Spleen (tissue), 11 donors: ENCODE measurements around the gene GABRG3. TPM values are rescaled to one million over a fixed set of nuclear protein-coding genes. Genes with fewer than 3 reads are reported as not detected.

ENCODE experiments used
- DNase-seq: peaks from one replicate; pipeline ENCODE4 v3.0.0-alpha.2; 2020
- H3K27ac ChIP-seq, 8 donors: fragments of 200-600 bp; sonication (generic) in 7 of 8; 1 replicate in 4 of 8; 2 replicates in 4 of 8; pipeline versions ENCODE4 v1.5.0 to v1.8.0; 2016 to 2021; ENCODE audit warnings: inconsistent platforms in 4 of 8, mild to moderate bottlenecking in 4 of 8, moderate library complexity in 1 of 8
- H3K27me3 ChIP-seq, 7 donors: fragments of 200-600 bp; sonication (generic) in 6 of 7; replicated peaks in 1 of 7; 1 replicate in 4 of 7; 2 replicates in 3 of 7; pipeline versions ENCODE4 v1.5.0 to v1.8.0; 2016 to 2021; ENCODE audit warnings: inconsistent platforms in 3 of 7, mild to moderate bottlenecking in 1 of 7
- H3K36me3 ChIP-seq, 6 donors: fragments of 200-600 bp; sonication (generic) in 5 of 6; 1 replicate in 4 of 6; 2 replicates in 2 of 6; pipeline versions ENCODE4 v1.5.0 to v1.8.0; 2016 to 2021; ENCODE audit warnings: inconsistent platforms in 2 of 6
- H3K4me1 ChIP-seq, 6 donors: fragments of 200-600 bp; sonication (generic) in 5 of 6; 1 replicate in 3 of 6; 2 replicates in 3 of 6; pipeline versions ENCODE4 v1.5.0 to v1.8.0; 2016 to 2021; ENCODE audit warnings: inconsistent platforms in 3 of 6
- H3K4me3 ChIP-seq, 8 donors: fragments of 200-600 bp; sonication (generic) in 7 of 8; 1 replicate in 4 of 8; 2 replicates in 4 of 8; pipeline versions ENCODE4 v1.5.0 to v1.8.0; 2016 to 2021; ENCODE audit warnings: inconsistent platforms in 4 of 8, mild to moderate bottlenecking in 4 of 8, moderate library complexity in 2 of 8
- H3K9me3 ChIP-seq, 8 donors: fragments of 200-600 bp; sonication (generic) in 7 of 8; 1 replicate in 4 of 8; 2 replicates in 4 of 8; pipeline versions ENCODE4 v1.5.0 to v1.8.0; 2016 to 2021; ENCODE audit warnings: inconsistent platforms in 4 of 8
- POLR2A ChIP-seq, 3 donors: fragments of 450-650 bp; IDR thresholded peaks; one replicate each; pipeline ENCODE4 v1.5.1; 2017; ENCODE audit warnings: antibody characterized with exemption in 3 of 3, mild to moderate bottlenecking in 1 of 3
- POLR2AphosphoS5 ChIP-seq, 3 donors: sonication (generic); formaldehyde crosslinking; IDR thresholded peaks; one replicate each; pipeline ENCODE4 v1.5.1; 2017; ENCODE audit warnings: antibody characterized with exemption in 3 of 3
- WGBS, 5 donors: extraction: QIAGEN DNeasy Blood & Tissue Kit in 3 of 5; methylation state at CpG; one replicate each; pipeline versions ENCODE4 v1.1.5 to v1.1.7; 2013 to 2018; 5-methylcytosine and 5-hydroxymethylcytosine counted together
- intact Hi-C: fragments of 100-400 bp; cut with DNase I; formaldehyde crosslinking; loops from one replicate; pipeline ENCODE4 v1.15.0; 2023; ENCODE audit warnings: low total_unique reads
- polyA plus RNA-seq, 3 donors: library from polyadenylated mRNA; stranded (reverse); fragments of 200-250 nt; gene quantifications; one replicate each; pipeline ENCODE4 v1.2.1, GENCODE V29; 2013
- total RNA-seq, 7 donors: library from RNA; depleted of rRNA in 3 of 7; stranded (reverse); fragments of >200 nt in 3 of 7; fragmentation: NEBNext Ultra II Directional in 4 of 7; extraction: Animal tissue kit (Norgen Biotek cat#: 25700) in 4 of 7; gene quantifications; one replicate each; pipeline versions ENCODE4 v1.1.0 to v1.2.1, GENCODE V29; 2016 to 2021
- TF ChIP-seq, protein P1 (sequence below), 11 experiments: fragments of 200-600 bp in 7 of 11; fragments of 450-650 bp in 4 of 11; sonication (generic) in 4 of 11; IDR thresholded peaks in 8 of 11; conservative IDR thresholded peaks in 3 of 11; 1 replicate in 7 of 11; 2 replicates in 4 of 11; pipeline versions ENCODE4 v1.4.0 to v1.8.0; 2016 to 2021; ENCODE audit warnings: antibody characterized with exemption in 11 of 11, inconsistent platforms in 4 of 11, mild to moderate bottlenecking in 1 of 11
- donor health status: healthy with polysubstance abuse.
- donor health status: DM: no; HTN: no; CAD: no; lungs with moderate emphysema.
- donor health status: DM: no; HTN: no; CAD: no.
- donor health status: Bipolar disorder and iron deficiency.
- donor health status: healthy.
- donor health status: DM: no; HTN: no; CAD: no.
- donor health status: DM: yes; HTN: yes; CAD: no.

The GABRG3 gene
- total and polyA plus RNA-seq, 10 donors, result 0.14 to 19.6 (median 1.6) TPM

DNA sequence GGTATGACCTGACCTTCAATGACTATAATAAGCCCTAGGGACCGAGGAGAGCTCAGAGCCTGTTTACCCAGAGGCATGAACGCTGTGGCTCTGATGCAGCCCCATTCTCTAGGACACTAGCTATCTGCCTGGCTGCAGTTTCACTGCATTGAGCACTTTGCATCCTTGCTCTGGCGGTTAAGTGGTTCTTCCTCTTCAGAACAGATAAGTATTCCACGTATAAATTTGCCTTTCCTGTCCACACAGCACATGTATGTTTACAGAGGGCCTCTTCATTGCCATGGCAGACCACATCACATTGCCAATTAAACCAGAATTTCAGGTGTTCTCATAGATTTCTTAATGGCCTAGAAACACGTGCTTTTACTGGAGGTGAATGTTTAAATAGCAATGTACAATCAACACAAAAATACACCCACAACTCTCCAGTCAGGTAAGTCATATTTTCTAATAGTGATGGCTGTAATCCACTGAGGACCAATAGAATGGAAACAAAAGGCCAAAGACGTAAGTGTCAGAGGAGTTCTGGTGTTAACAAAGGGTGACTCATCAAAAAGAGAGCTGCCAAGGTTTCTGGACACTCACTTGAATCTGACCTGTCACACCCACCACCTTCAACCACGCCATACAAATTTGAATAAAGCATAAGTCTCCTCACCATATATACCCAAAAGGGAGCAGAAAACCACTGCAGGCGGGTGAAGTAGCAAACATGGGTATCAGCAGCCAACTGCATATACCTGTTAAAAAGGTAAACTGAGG is 574.7 kb downstream of the GABRG3 start:
- intact Hi-C loops, result no loop called here
- TF ChIP-seq POLR2A (IDR thresholded peaks at IDR 0.05), result no peak
- no peaks in the 10 kb centered on the region for H3K36me3 ChIP-seq
- H3K4me1 ChIP-seq, result no peaks in the 10 kb centered on the region
- H3K27ac ChIP-seq, result no peak overlapping the region
- WGBS, 5 donors, result 58 to 77% (median 64%) methylated on average over 8 of the region's 8 CpGs
- peaks cover 0 to 35% (median 8%) of the 10 kb centered on the region in 8 donors for H3K9me3 ChIP-seq
- no peaks in the 10 kb centered on the region for H3K27me3 ChIP-seq
- H3K4me3 ChIP-seq, result no peak overlapping the region
- no peak for DNase-seq

DNA sequence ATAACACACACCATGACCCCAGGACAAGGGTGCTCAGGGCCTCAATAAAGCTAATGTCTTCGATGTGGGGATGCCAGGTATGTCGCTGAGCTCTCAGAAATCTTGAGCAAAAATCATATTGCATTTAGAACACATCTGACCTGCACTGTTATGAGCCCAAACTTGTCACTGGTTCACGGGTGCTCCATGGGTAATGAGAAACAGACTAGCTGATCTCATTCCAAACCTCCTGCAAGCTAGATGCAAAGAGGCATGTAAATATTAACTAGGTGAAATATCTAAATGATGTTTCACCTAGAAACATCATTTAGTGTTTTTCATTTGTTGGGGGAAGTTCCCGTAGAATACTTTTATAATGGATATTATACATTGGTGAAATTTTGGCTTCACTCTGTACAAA is 578.8 kb downstream of the GABRG3 start:
- Histone ChIP-seq H3K9me3 (peaks cover 0 to 12% (median 2%) of the 10 kb centered on the region in 8 donors), H3K4me3 (no peak overlapping the region), H3K27me3 (no peaks in the 10 kb centered on the region), H3K4me1 (no peaks in the 10 kb centered on the region), H3K27ac (no peak overlapping the region), H3K36me3 (no peaks in the 10 kb centered on the region)
- 67 to 82% (median 79%) methylated on average over 4 of the region's 4 CpGs for WGBS, 5 donors
- TF ChIP-seq POLR2A (IDR thresholded peaks at IDR 0.05), result no peak
- TF ChIP-seq POLR2AphosphoS5 (IDR thresholded peaks at IDR 0.05), result no peak
- TF ChIP-seq, protein P1, sequence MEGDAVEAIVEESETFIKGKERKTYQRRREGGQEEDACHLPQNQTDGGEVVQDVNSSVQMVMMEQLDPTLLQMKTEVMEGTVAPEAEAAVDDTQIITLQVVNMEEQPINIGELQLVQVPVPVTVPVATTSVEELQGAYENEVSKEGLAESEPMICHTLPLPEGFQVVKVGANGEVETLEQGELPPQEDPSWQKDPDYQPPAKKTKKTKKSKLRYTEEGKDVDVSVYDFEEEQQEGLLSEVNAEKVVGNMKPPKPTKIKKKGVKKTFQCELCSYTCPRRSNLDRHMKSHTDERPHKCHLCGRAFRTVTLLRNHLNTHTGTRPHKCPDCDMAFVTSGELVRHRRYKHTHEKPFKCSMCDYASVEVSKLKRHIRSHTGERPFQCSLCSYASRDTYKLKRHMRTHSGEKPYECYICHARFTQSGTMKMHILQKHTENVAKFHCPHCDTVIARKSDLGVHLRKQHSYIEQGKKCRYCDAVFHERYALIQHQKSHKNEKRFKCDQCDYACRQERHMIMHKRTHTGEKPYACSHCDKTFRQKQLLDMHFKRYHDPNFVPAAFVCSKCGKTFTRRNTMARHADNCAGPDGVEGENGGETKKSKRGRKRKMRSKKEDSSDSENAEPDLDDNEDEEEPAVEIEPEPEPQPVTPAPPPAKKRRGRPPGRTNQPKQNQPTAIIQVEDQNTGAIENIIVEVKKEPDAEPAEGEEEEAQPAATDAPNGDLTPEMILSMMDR (IDR thresholded peaks at IDR 0.05 in 8 of 11, conservative IDR thresholded peaks at IDR 0.05 in 3 of 11), result no peak
- intact Hi-C loops, result no loop called here
- no peak for DNase-seq

DNA sequence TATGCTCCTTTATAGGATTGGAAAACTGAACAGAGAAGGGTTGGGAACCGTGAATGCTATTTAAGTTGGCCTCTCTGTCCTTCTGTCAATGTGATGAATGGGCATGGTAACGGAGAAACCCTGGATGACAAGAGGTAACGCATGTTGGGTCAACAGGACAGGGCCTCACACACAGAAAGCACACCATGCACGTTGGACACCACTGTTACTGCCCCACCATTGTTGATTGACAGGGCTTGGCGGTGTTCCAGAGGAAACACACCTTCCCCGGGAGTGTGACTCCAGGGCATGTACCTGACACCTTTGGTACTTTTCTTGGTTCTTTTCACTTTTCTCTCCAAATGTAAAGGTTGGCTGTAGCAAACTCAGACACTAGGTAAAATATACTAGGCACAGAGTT is 579.7 kb downstream of the GABRG3 start:
- Histone ChIP-seq H3K27ac (no peak overlapping the region), H3K27me3 (no peaks in the 10 kb centered on the region), H3K4me1 (no peaks in the 10 kb centered on the region), H3K36me3 (no peaks in the 10 kb centered on the region), H3K9me3 (peaks cover 0 to 19% (median 8%) of the 10 kb centered on the region in 8 donors), H3K4me3 (no peak overlapping the region)
- intact Hi-C loops, result no loop called here
- 71 to 91% (median 79%) methylated on average over 6 of the region's 6 CpGs for WGBS, 5 donors
- TF ChIP-seq, protein P1 (IDR thresholded peaks at IDR 0.05 in 8 of 11, conservative IDR thresholded peaks at IDR 0.05 in 3 of 11), result no peak
- TF ChIP-seq POLR2A (IDR thresholded peaks at IDR 0.05), result no peak
- no peak for TF ChIP-seq POLR2AphosphoS5 (IDR thresholded peaks at IDR 0.05)
- no peak for DNase-seq

- no peak for DNase-seq
- Histone ChIP-seq H3K4me1 (no peaks in the 10 kb centered on the region), H3K36me3 (no peaks in the 10 kb centered on the region), H3K27ac (no peak overlapping the region), H3K27me3 (no peaks in the 10 kb centered on the region), H3K9me3 (peaks cover 3 to 78% (median 44%) of the 10 kb centered on the region in 8 donors), H3K4me3 (no peak overlapping the region)
- no peak for TF ChIP-seq POLR2A (IDR thresholded peaks at IDR 0.05)
- TF ChIP-seq, protein P1 (IDR thresholded peaks at IDR 0.05 in 8 of 11, conservative IDR thresholded peaks at IDR 0.05 in 3 of 11), result no peak
- TF ChIP-seq POLR2AphosphoS5 (IDR thresholded peaks at IDR 0.05), result no peak
- intact Hi-C loops, result no loop called here
These were observed 590.8 kb downstream of the GABRG3 start for GRCh38 chr15:27561816-27562215.
